Karpas-422 (cell line): ENCODE results near the gene WWOX. TPM values are rescaled to one million over a fixed set of nuclear protein-coding genes. Genes with fewer than 3 reads are reported as not detected.

Experiments used
- DNase-seq: peaks from one replicate; pipeline ENCODE4 v3.0.0-alpha.2; 2015
- H2AFZ ChIP-seq: fragments of 200-600 bp; sonication (generic); 2 replicates; pipeline ENCODE4 v1.6.1; 2014; ENCODE audit warnings: antibody characterized with exemption, low read length, mixed read lengths
- H3K27ac ChIP-seq: fragments of 200-600 bp; sonication (generic); 2 replicates; pipeline ENCODE4 v1.5.1; 2014; ENCODE audit warnings: mild to moderate bottlenecking, low read length, moderate library complexity
- H3K27me3 ChIP-seq: fragments of 200-600 bp; sonication (generic); 2 replicates; pipeline ENCODE4 v1.6.1; 2014; ENCODE audit warnings: low read length, mixed read lengths
- H3K36me3 ChIP-seq: fragments of 200-600 bp; sonication (generic); 2 replicates; pipeline ENCODE4 v1.6.1; 2014; ENCODE audit warnings: low read length, mixed read lengths; ENCODE audit not compliant: insufficient read depth
- H3K4me1 ChIP-seq: fragments of 200-600 bp; sonication (generic); 2 replicates; pipeline ENCODE4 v1.6.1; 2014; ENCODE audit warnings: mild to moderate bottlenecking, low read length, mixed read lengths
- H3K4me2 ChIP-seq: fragments of 200-600 bp; sonication (generic); 2 replicates; pipeline ENCODE4 v1.6.1; 2014; ENCODE audit warnings: low read length, low read depth, mild to moderate bottlenecking; ENCODE audit not compliant: poor library complexity, severe bottlenecking
- H3K4me3 ChIP-seq: fragments of 200-600 bp; sonication (generic); 2 replicates; pipeline ENCODE4 v1.5.1; 2014; ENCODE audit warnings: mild to moderate bottlenecking, antibody characterized with exemption, low read length, mixed read lengths
- H3K79me2 ChIP-seq: fragments of 200-600 bp; sonication (generic); 2 replicates; pipeline ENCODE4 v1.6.1; 2014; ENCODE audit warnings: mild to moderate bottlenecking, low read length, mixed read lengths
- H3K9ac ChIP-seq: fragments of 200-600 bp; sonication (generic); 2 replicates; pipeline ENCODE4 v1.6.0; 2014; ENCODE audit warnings: low read length
- H3K9me2 ChIP-seq: fragments of 200-600 bp; sonication (generic), shearing (Covaris generic); replicated peaks from 2 replicates; pipeline ENCODE4 v1.6.0; 2014; ENCODE audit warnings: mild to moderate bottlenecking, low read length, moderate library complexity; ENCODE audit not compliant: insufficient read depth
- H3K9me3 ChIP-seq: fragments of 300-700, 200-600 bp; sonication (generic); 2 replicates; pipeline ENCODE4 v1.6.1; 2014; ENCODE audit warnings: low read length, mixed read lengths
- H4K20me1 ChIP-seq: fragments of 200-600 bp; sonication (generic); 2 replicates; pipeline ENCODE4 v1.6.1; 2014; ENCODE audit warnings: mild to moderate bottlenecking, antibody characterized with exemption, low read length, low read depth; ENCODE audit not compliant: insufficient read depth
- total RNA-seq: library from RNA; depleted of rRNA; stranded (reverse); fragments of >200 nt; shearing (Covaris generic); gene quantifications from 2 replicates; pipeline ENCODE4 v1.2.3, GENCODE V29; 2014; ENCODE audit warnings: low replicate concordance

Gene WWOX
- total RNA-seq, 1 experiment from 2014 or later, result 66.2 TPM

- Histone ChIP-seq H3K79me2 (no peaks in the 10 kb centered on the region), H2AFZ (no peak overlapping the region), H3K9me2 (no peaks in the 10 kb centered on the region), H3K4me1 (peaks cover 8% of the 10 kb centered on the region; the same call in 1 of the 2 replicates), H3K9me3 (no peaks in the 10 kb centered on the region), H3K4me3 (no peak overlapping the region), H3K9ac (no peak overlapping the region), H3K27me3 (no peaks in the 10 kb centered on the region), H3K36me3 (no peaks in the 10 kb centered on the region), H4K20me1 (no peaks in the 10 kb centered on the region), H3K4me2 (no peak overlapping the region), H3K27ac (no peak overlapping the region)
- DNase-seq, result no peak
These were observed 886.5 kb downstream of the WWOX start for GRCh38 chr16:78985716-78986605.

- peaks cover 8% of the 10 kb centered on the region; the same call in 1 of the 2 replicates for H3K4me1 ChIP-seq
- H2AFZ ChIP-seq, result no peak overlapping the region
These were observed 888.2 kb downstream of the WWOX start for GRCh38 chr16:78987666-78988065.

GRCh38 chr16:78988361-78988969 lies 889.0 kb downstream of the WWOX start:
- Histone ChIP-seq H3K4me3 (no peak overlapping the region), H3K4me2 (no peak overlapping the region), H3K27ac (no peak overlapping the region), H4K20me1 (no peaks in the 10 kb centered on the region), H3K9me3 (no peaks in the 10 kb centered on the region), H3K9ac (no peak overlapping the region), H3K79me2 (no peaks in the 10 kb centered on the region), H2AFZ (no peak overlapping the region), H3K36me3 (no peaks in the 10 kb centered on the region), H3K4me1 (peaks cover 8% of the 10 kb centered on the region; the same call in 1 of the 2 replicates), H3K27me3 (no peaks in the 10 kb centered on the region), H3K9me2 (no peaks in the 10 kb centered on the region)
- no peak for DNase-seq

More at GRCh38 chr16:78987666-78988065, 888.2 kb downstream of the WWOX start:
- H4K20me1 ChIP-seq, result no peaks in the 10 kb centered on the region
- no peaks in the 10 kb centered on the region for H3K9me3 ChIP-seq
- H3K9ac ChIP-seq, result no peak overlapping the region
- no peak overlapping the region for H3K4me2 ChIP-seq
- no peaks in the 10 kb centered on the region for H3K9me2 ChIP-seq
- H3K79me2 ChIP-seq, result no peaks in the 10 kb centered on the region
- H3K36me3 ChIP-seq, result no peaks in the 10 kb centered on the region
- H3K4me3 ChIP-seq, result no peak overlapping the region
- DNase-seq, result no peak
- no peak overlapping the region for H3K27ac ChIP-seq
- no peaks in the 10 kb centered on the region for H3K27me3 ChIP-seq

GRCh38 chr16:78990309-78990701 lies 890.9 kb downstream of the WWOX start:
- H2AFZ ChIP-seq, result no peak overlapping the region
- no peak overlapping the region for H3K9ac ChIP-seq
- H3K36me3 ChIP-seq, result no peaks in the 10 kb centered on the region
- no peak overlapping the region for H3K27ac ChIP-seq
- DNase-seq, result no peak
- H3K79me2 ChIP-seq, result no peaks in the 10 kb centered on the region
- no peaks in the 10 kb centered on the region for H3K27me3 ChIP-seq
- no peaks in the 10 kb centered on the region for H3K9me2 ChIP-seq
- H3K4me3 ChIP-seq, result no peak overlapping the region
- peaks cover 8% of the 10 kb centered on the region; the same call in 1 of the 2 replicates for H3K4me1 ChIP-seq
- no peaks in the 10 kb centered on the region for H3K9me3 ChIP-seq
- H3K4me2 ChIP-seq, result no peak overlapping the region
- H4K20me1 ChIP-seq, result no peaks in the 10 kb centered on the region

- no peak overlapping the region for H2AFZ ChIP-seq
- H3K9me3 ChIP-seq, result no peaks in the 10 kb centered on the region
- no peaks in the 10 kb centered on the region for H3K9me2 ChIP-seq
- H3K27ac ChIP-seq, result no peak overlapping the region
- H3K27me3 ChIP-seq, result no peaks in the 10 kb centered on the region
- no peak overlapping the region for H3K4me3 ChIP-seq
- peaks cover 8% of the 10 kb centered on the region; the same call in 1 of the 2 replicates for H3K4me1 ChIP-seq
- DNase-seq, result no peak
- no peak overlapping the region for H3K4me2 ChIP-seq
- H4K20me1 ChIP-seq, result no peaks in the 10 kb centered on the region
- H3K9ac ChIP-seq, result no peak overlapping the region
- H3K79me2 ChIP-seq, result no peaks in the 10 kb centered on the region
- H3K36me3 ChIP-seq, result no peaks in the 10 kb centered on the region
These were observed 892.5 kb downstream of the WWOX start for GRCh38 chr16:78992001-78992400.

GRCh38 chr16:78993346-78993745 lies 893.9 kb downstream of the WWOX start:
- no peak overlapping the region for H3K27ac ChIP-seq
- no peaks in the 10 kb centered on the region for H4K20me1 ChIP-seq
- no peak for DNase-seq
- H3K27me3 ChIP-seq, result no peaks in the 10 kb centered on the region
- peaks cover 8% of the 10 kb centered on the region; the same call in 1 of the 2 replicates for H3K4me1 ChIP-seq
- no peak overlapping the region for H2AFZ ChIP-seq
- H3K9me3 ChIP-seq, result no peaks in the 10 kb centered on the region
- no peaks in the 10 kb centered on the region for H3K9me2 ChIP-seq
- H3K4me3 ChIP-seq, result no peak overlapping the region
- no peaks in the 10 kb centered on the region for H3K79me2 ChIP-seq
- H3K9ac ChIP-seq, result no peak overlapping the region
- no peak overlapping the region for H3K4me2 ChIP-seq
- no peaks in the 10 kb centered on the region for H3K36me3 ChIP-seq

GRCh38 chr16:78994135-78994745 lies 894.8 kb downstream of the WWOX start:
- H4K20me1 ChIP-seq, result no peaks in the 10 kb centered on the region

GRCh38 chr16:78995441-78995840 lies 896.0 kb downstream of the WWOX start:
- Histone ChIP-seq H3K4me3 (no peak overlapping the region), H3K36me3 (no peaks in the 10 kb centered on the region), H3K9ac (no peak overlapping the region), H3K27ac (no peak overlapping the region), H3K79me2 (no peaks in the 10 kb centered on the region), H3K4me1 (no peaks in the 10 kb centered on the region), H3K27me3 (no peaks in the 10 kb centered on the region), H3K9me3 (no peaks in the 10 kb centered on the region), H2AFZ (no peak overlapping the region), H4K20me1 (no peaks in the 10 kb centered on the region), H3K4me2 (no peak overlapping the region), H3K9me2 (no peaks in the 10 kb centered on the region)
- no peak for DNase-seq

More at GRCh38 chr16:78994135-78994745, 894.8 kb downstream of the WWOX start:
- DNase-seq, result no peak
- Histone ChIP-seq H3K36me3 (no peaks in the 10 kb centered on the region), H3K4me1 (peaks cover 8% of the 10 kb centered on the region; the same call in 1 of the 2 replicates), H3K27ac (no peak overlapping the region), H3K9me2 (no peaks in the 10 kb centered on the region), H2AFZ (no peak overlapping the region), H3K4me2 (no peak overlapping the region), H3K79me2 (no peaks in the 10 kb centered on the region), H3K9ac (no peak overlapping the region), H3K27me3 (no peaks in the 10 kb centered on the region), H3K9me3 (no peaks in the 10 kb centered on the region), H3K4me3 (no peak overlapping the region)
